Activated naive CD4-positive, alpha-beta T cell treated with anti-CD3 and anti-CD28 coated beads, Interleukin-2, amount 50 U/mL, for 16 hours (primary cell): Measurements from ENCODE around the gene SLC39A11.

Experiments
- DNase-seq: peaks from one replicate; pipeline ENCODE4 v3.0.0-alpha.2; 2020

SLC39A11 gene

GRCh38 chr17:72702998-72703397 lies 389.5 kb downstream of the SLC39A11 start:
- DNase-seq: no peak

- no peak for DNase-seq
Observed at GRCh38 chr17:72702136-72702735, 390.3 kb downstream of the SLC39A11 start.

GRCh38 chr17:72700226-72700625 lies 392.3 kb downstream of the SLC39A11 start:
- no peak for DNase-seq

- no peak for DNase-seq
Observed at GRCh38 chr17:72699545-72699944, 392.9 kb downstream of the SLC39A11 start.

GRCh38 chr17:72697602-72698146 lies 394.8 kb downstream of the SLC39A11 start:
- no peak for DNase-seq

GRCh38 chr17:72696721-72697120 lies 395.8 kb downstream of the SLC39A11 start:
- DNase-seq: no peak

GRCh38 chr17:72696156-72696555 lies 396.3 kb downstream of the SLC39A11 start:
- DNase-seq: no peak

GRCh38 chr17:72693956-72694355 lies 398.5 kb downstream of the SLC39A11 start:
- DNase-seq: no peak

GRCh38 chr17:72693151-72693878 lies 399.2 kb downstream of the SLC39A11 start:
- DNase-seq: no peak

GRCh38 chr17:72692676-72693075 lies 399.8 kb downstream of the SLC39A11 start:
- no peak for DNase-seq

- DNase-seq: no peak
Observed at GRCh38 chr17:72691586-72691985, 400.9 kb downstream of the SLC39A11 start.

GRCh38 chr17:72691017-72691416 lies 401.5 kb downstream of the SLC39A11 start:
- DNase-seq: no peak

- DNase-seq: no peak
Observed at GRCh38 chr17:72687886-72688285, 404.6 kb downstream of the SLC39A11 start.

- no peak for DNase-seq
Observed at GRCh38 chr17:72684405-72685020, 408.0 kb downstream of the SLC39A11 start.

- no peak for DNase-seq
Observed at GRCh38 chr17:72683506-72684404, 408.7 kb downstream of the SLC39A11 start.

- DNase-seq: no peak
Observed at GRCh38 chr17:72682605-72683004, 409.9 kb downstream of the SLC39A11 start.

- DNase-seq: no peak
Observed at GRCh38 chr17:72681844-72682243, 410.6 kb downstream of the SLC39A11 start.

- no peak for DNase-seq
Observed at GRCh38 chr17:72677714-72678390, 414.6 kb downstream of the SLC39A11 start.

GRCh38 chr17:72677108-72677507 lies 415.4 kb downstream of the SLC39A11 start:
- DNase-seq: no peak

GRCh38 chr17:72672729-72673128 lies 419.8 kb downstream of the SLC39A11 start:
- DNase-seq: no peak

- DNase-seq: no peak
Observed at GRCh38 chr17:72671016-72671415, 421.5 kb downstream of the SLC39A11 start.
